B cell (primary cell): ENCODE data around the gene CDC45. TPM values are rescaled to one million over a fixed set of nuclear protein-coding genes. Genes with fewer than 3 reads are reported as not detected.

Experiments used
- ATAC-seq: fragments of 200-7000 bp; cut with Tn5 transposase; one replicate; pipeline ENCODE4 v1.10.0; 2021; ENCODE audit warnings: low read depth, mild to moderate bottlenecking, moderate number of reproducible peaks, moderate library complexity
- CTCF ChIA-PET: fragments of 350-600 bp; sonication (Branson Sonifier 250); formaldehyde crosslinking; loops from one replicate; lab custom pipeline; 2021; ENCODE audit warnings: antibody characterized with exemption, inconsistent platforms; lab: Charles Lee
- POLR2A ChIA-PET: fragments of 350-600 bp; sonication (Branson Sonifier 250); formaldehyde crosslinking; loops from one replicate; lab custom pipeline; 2021; ENCODE audit warnings: antibody characterized with exemption; lab: Charles Lee
- DNase-seq: peaks from one replicate; pipeline ENCODE4 v3.0.0; 2013
- H2AFZ ChIP-seq: 2 replicates; pipeline ENCODE4 v1.6.1; 2012; ENCODE audit warnings: mild to moderate bottlenecking, low read depth, low read length; ENCODE audit not compliant: insufficient read depth, poor library complexity, severe bottlenecking
- H3K27ac ChIP-seq, 2 donors: 1 replicate in 1 of 2; 2 replicates in 1 of 2; pipeline ENCODE4 v1.5.1; 2012 to 2013; ENCODE audit warnings: low read length in 2 of 2, mild to moderate bottlenecking in 2 of 2, moderate library complexity in 1 of 2
- H3K27me3 ChIP-seq, 4 experiments: fragments of 200-600 bp in 1 of 4; sonication (generic) in 1 of 4; replicated peaks in 1 of 4; 1 replicate in 2 of 4; 2 replicates in 2 of 4; pipeline versions ENCODE4 v1.6.1 to v1.7.0; 2013 to 2016; ENCODE audit warnings: low read length in 3 of 4, mild to moderate bottlenecking in 2 of 4, mixed read lengths in 1 of 4, moderate library complexity in 1 of 4; ENCODE audit not compliant: insufficient read depth in 4 of 4, control insufficient read depth in 3 of 4; ENCODE audit errors: control extremely low read depth in 1 of 4
- H3K36me3 ChIP-seq, 2 experiments: replicated peaks in 1 of 2; 1 replicate in 1 of 2; 2 replicates in 1 of 2; pipeline versions ENCODE4 v1.6.1 to v1.7.1; 2013; ENCODE audit warnings: low read length in 1 of 2; ENCODE audit not compliant: insufficient read depth in 2 of 2, control insufficient read depth in 1 of 2; ENCODE audit errors: control extremely low read depth in 1 of 2, extremely low read depth in 1 of 2
- H3K4me1 ChIP-seq, 2 donors: fragments of 200-600 bp in 1 of 2; sonication (generic) in 1 of 2; 1 replicate in 1 of 2; 2 replicates in 1 of 2; pipeline versions ENCODE4 v1.5.1 to v1.6.1; 2013 to 2017; ENCODE audit warnings: low read length in 2 of 2; ENCODE audit not compliant: control insufficient read depth in 2 of 2, insufficient read depth in 2 of 2
- H3K4me2 ChIP-seq: replicated peaks from 2 replicates; pipeline ENCODE3; 2012; ENCODE audit warnings: mild to moderate bottlenecking, low read depth, low read length; ENCODE audit not compliant: poor library complexity, severe bottlenecking
- H3K4me3 ChIP-seq, 5 experiments: fragments of 200-600 bp in 1 of 5; sonication (generic) in 1 of 5; 1 replicate in 3 of 5; 2 replicates in 2 of 5; pipeline versions ENCODE4 v1.5.1 to v1.7.0; 2011 to 2016; ENCODE audit warnings: low read length in 4 of 5, mild to moderate bottlenecking in 4 of 5, low read depth in 2 of 5, control low read depth in 1 of 5, moderate library complexity in 1 of 5; ENCODE audit not compliant: insufficient read depth in 1 of 5; ENCODE audit errors: control extremely low read depth in 1 of 5, extremely low read depth in 1 of 5
- H3K79me2 ChIP-seq: fragments of 200-600 bp; sonication (generic); one replicate; pipeline ENCODE4 v1.6.0; 2016; ENCODE audit warnings: low read length; ENCODE audit not compliant: control insufficient read depth, insufficient read depth
- H3K9ac ChIP-seq: fragments of 200-600 bp; sonication (generic); 2 replicates; pipeline ENCODE4 v1.6.1; 2017; ENCODE audit warnings: mild to moderate bottlenecking, low read length, moderate library complexity
- H3K9me3 ChIP-seq, 3 donors: one replicate each; pipeline versions ENCODE4 v1.6.1 to v1.7.1; 2013; ENCODE audit warnings: low read length in 2 of 3; ENCODE audit not compliant: control insufficient read depth in 2 of 3, insufficient read depth in 1 of 3; ENCODE audit errors: control extremely low read depth in 1 of 3
- H4K20me1 ChIP-seq: 2 replicates; pipeline ENCODE4 v1.6.0; 2012; ENCODE audit warnings: mild to moderate bottlenecking, low read length; ENCODE audit not compliant: insufficient read depth, control insufficient read depth, poor library complexity, severe bottlenecking
- H3K27ac Mint-ChIP-seq: one replicate; pipeline ENCODE4 v1.8.0; 2021; ENCODE audit warnings: mixed read lengths
- H3K27me3 Mint-ChIP-seq: one replicate; pipeline ENCODE4 v1.8.0; 2021; ENCODE audit warnings: mixed read lengths
- H3K4me1 Mint-ChIP-seq: one replicate; pipeline ENCODE4 v1.8.0; 2021; ENCODE audit warnings: mixed read lengths
- H3K4me3 Mint-ChIP-seq: one replicate; pipeline ENCODE4 v1.8.0; 2021; ENCODE audit warnings: mixed read lengths
- H3K9me3 Mint-ChIP-seq: one replicate; pipeline ENCODE4 v1.8.0; 2022; ENCODE audit warnings: mixed read lengths; ENCODE audit not compliant: insufficient read depth
- CTCF ChIP-seq: fragments of 200-600 bp; IDR thresholded peaks from one replicate; pipeline ENCODE4 v1.8.0; 2022; ENCODE audit warnings: antibody characterized with exemption, mild to moderate bottlenecking
- EZH2 ChIP-seq: IDR thresholded peaks from 2 replicates; pipeline ENCODE4 v1.6.1; 2012; ENCODE audit warnings: borderline replicate concordance, low read depth, mild to moderate bottlenecking, moderate library complexity, low read length; ENCODE audit not compliant: insufficient read depth, poor library complexity, severe bottlenecking
- WGBS: methylation state at CpG from one replicate; pipeline ENCODE4 v1.1.5; 2013; ENCODE audit warnings: missing lambda C conversion rate; ENCODE audit not compliant: insufficient coverage; 5-methylcytosine and 5-hydroxymethylcytosine counted together
- intact Hi-C: fragments of 100-400 bp; cut with micrococcal nuclease; formaldehyde crosslinking; loops from one replicate; pipeline ENCODE4 v1.10.0; 2022
- polyA plus RNA-seq: library from polyadenylated mRNA; depleted of rRNA; stranded (reverse); fragments of >200 nt; gene quantifications from 2 replicates; pipeline ENCODE4 v1.2.3, GENCODE V29; 2012
- total RNA-seq, 2 donors: library from RNA; stranded (reverse); fragments of 120-200 nt in 1 of 2; gene quantifications; 1 replicate in 1 of 2; 2 replicates in 1 of 2; pipeline versions ENCODE4 v1.2.3 to v1.2.4, GENCODE V29; 2013 to 2022

The CDC45 gene
- total and polyA plus RNA-seq, 2 donors (not counting 1 experiment from before 2014, with no cell fraction given): 0.49 to 1.4 TPM

GRCh38 chr22:19473578-19473977, 6.1 kb upstream of the CDC45 start:
- Histone ChIP-seq H3K27me3 (no peaks in the 10 kb centered on the region), H3K27ac (no peak overlapping the region), H2AFZ (no peak overlapping the region), H3K4me1 (peaks cover 12 to 14% of the 10 kb centered on the region in 2 donors), H3K4me3 (no peak overlapping the region), H3K79me2 (peaks cover 75% of the 10 kb centered on the region), H3K9ac (no peak overlapping the region), H3K36me3 (peaks cover 4 to 65% of the 10 kb centered on the region in 2 experiments), H3K4me2 (no peak overlapping the region), H3K9me3 (no peaks in the 10 kb centered on the region), H4K20me1 (peaks cover 35% of the 10 kb centered on the region)
- CTCF ChIA-PET: interaction anchor here (1.1 to 2.4 kb wide), 4 partner anchors 156 to 294 kb away, joined by 3 to 13 read pairs (median 3); no protein-coding TSS in a partner anchor
- H3K27me3 Mint-ChIP-seq: no peaks in the 10 kb centered on the region
- POLR2A ChIA-PET: no interaction called here
- 77% methylated on average over 3 of the region's 3 CpGs for whole genome bisulfite sequencing
- no peak overlapping the region for H3K4me3 Mint-ChIP-seq
- no peak for DNase-seq
- TF ChIP-seq CTCF (no peak), EZH2 (no peak)
- peaks cover 17% of the 10 kb centered on the region for H3K4me1 Mint-ChIP-seq
- ATAC-seq: no peak
- H3K27ac Mint-ChIP-seq: no peak overlapping the region
- no peaks in the 10 kb centered on the region for H3K9me3 Mint-ChIP-seq
- intact Hi-C loops: no loop called here

DNA sequence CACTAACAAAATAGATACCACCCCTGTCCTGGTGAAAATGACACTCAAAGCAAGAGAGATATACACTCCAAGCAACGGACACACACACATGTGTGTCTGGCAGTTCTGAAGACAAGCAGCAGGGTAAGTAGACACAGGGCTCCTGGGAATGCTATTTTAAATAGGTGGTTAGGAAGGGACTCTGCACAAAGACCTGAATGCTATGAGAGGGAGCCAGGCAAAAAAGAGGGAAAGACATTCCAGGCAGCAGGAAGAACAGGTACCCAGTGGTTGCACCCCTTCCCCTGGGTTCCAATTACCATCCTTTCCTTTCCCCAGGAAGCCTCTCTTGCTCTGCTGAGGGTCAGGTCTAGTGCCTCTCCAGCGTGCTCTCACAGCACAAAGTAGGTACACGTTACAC, 3.7 kb upstream of the CDC45 start:
- H4K20me1 ChIP-seq: peaks cover 35% of the 10 kb centered on the region
- 100% methylated on average over 1 of the region's 3 CpGs for WGBS
- intact Hi-C loops: no loop called here
- H2AFZ ChIP-seq: no peak overlapping the region
- peaks cover 67% of the 10 kb centered on the region for H3K79me2 ChIP-seq
- Mint-ChIP-seq H3K27me3 (no peaks in the 10 kb centered on the region), H3K9me3 (no peaks in the 10 kb centered on the region), H3K4me1 (peaks cover 23% of the 10 kb centered on the region), H3K4me3 (no peak overlapping the region), H3K27ac (no peak overlapping the region)
- H3K4me2 ChIP-seq: no peak overlapping the region
- DNase-seq (no peak), ATAC-seq (no peak)
- H3K9ac ChIP-seq: no peak overlapping the region
- H3K27me3 ChIP-seq: no peaks in the 10 kb centered on the region
- ChIA-PET CTCF (interaction anchor here (2.7 kb wide), 1 partner anchor 332 kb away, joined by 17 read pairs; the partner anchor contains the start of gene ESS2), POLR2A (no interaction called here)
- H3K4me3 ChIP-seq: no peak overlapping the region
- H3K4me1 ChIP-seq: peaks cover 16 to 20% of the 10 kb centered on the region in 2 donors
- peaks cover 4 to 43% of the 10 kb centered on the region in 2 experiments for H3K36me3 ChIP-seq
- no peak overlapping the region for H3K27ac ChIP-seq
- H3K9me3 ChIP-seq: no peaks in the 10 kb centered on the region
- TF ChIP-seq EZH2 (no peak), CTCF (no peak)
